Jurkat, Clone E6-1 (cell line): ENCODE data around the gene RNF217.
"Not testable (repeated sequence)": the region's sequence is repeated elsewhere in the genome, so short reads cannot be mapped to it uniquely, and the experiment has no call there.

ENCODE experiments used
- DNase-seq: peaks from one replicate; pipeline ENCODE4 v3.0.0-alpha.2; 2011; ENCODE audit warnings: low read depth, low spot score
- H3K4me3 ChIP-seq: 2 replicates; pipeline ENCODE4 v1.5.1; 2011; ENCODE audit warnings: mild to moderate bottlenecking, low read length, control low read depth, moderate library complexity

Gene RNF217

GRCh38 chr6:125041740-125042459, 79.7 kb downstream of the RNF217 start:
- H3K4me3 ChIP-seq = no peak overlapping the region
- DNase-seq = no peak

- no peak overlapping the region for H3K4me3 ChIP-seq
- no peak for DNase-seq
Observed at GRCh38 chr6:125044066-125044465, 81.8 kb downstream of the RNF217 start.

- H3K4me3 ChIP-seq = no peak overlapping the region
- no peak for DNase-seq
Observed at GRCh38 chr6:125044667-125045066, 82.4 kb downstream of the RNF217 start.

GRCh38 chr6:125046107-125046925, 84.1 kb downstream of the RNF217 start:
- no peak overlapping the region for H3K4me3 ChIP-seq
- DNase-seq = no peak

GRCh38 chr6:125048274-125048673, 86.0 kb downstream of the RNF217 start:
- DNase-seq = no peak
- H3K4me3 ChIP-seq = no peak overlapping the region

- H3K4me3 ChIP-seq = no peak overlapping the region
- DNase-seq = no peak
Observed at GRCh38 chr6:125050663-125051318, 88.6 kb downstream of the RNF217 start.

GRCh38 chr6:125053809-125054208, 91.6 kb downstream of the RNF217 start:
- H3K4me3 ChIP-seq = no peak overlapping the region
- DNase-seq = no peak

- no peak for DNase-seq
- no peak overlapping the region for H3K4me3 ChIP-seq
Observed at GRCh38 chr6:125054331-125054730, 92.1 kb downstream of the RNF217 start.

GRCh38 chr6:125057392-125058246, 95.4 kb downstream of the RNF217 start:
- no peak overlapping the region for H3K4me3 ChIP-seq
- no peak for DNase-seq

- H3K4me3 ChIP-seq = no peak overlapping the region
- DNase-seq = no peak
Observed at GRCh38 chr6:125058546-125058945, 96.3 kb downstream of the RNF217 start.

- no peak overlapping the region for H3K4me3 ChIP-seq
- DNase-seq = no peak
Observed at GRCh38 chr6:125063307-125063706, 101.1 kb downstream of the RNF217 start.

- no peak for DNase-seq
Observed at GRCh38 chr6:125066140-125066539, 103.9 kb downstream of the RNF217 start.

GRCh38 chr6:125066964-125067363, 104.7 kb downstream of the RNF217 start:
- H3K4me3 ChIP-seq = no peak overlapping the region
- DNase-seq = peak; percentile 88

More at GRCh38 chr6:125066140-125066539, 103.9 kb downstream of the RNF217 start:
- H3K4me3 ChIP-seq = no peak overlapping the region

- no peak for DNase-seq
- no peak overlapping the region for H3K4me3 ChIP-seq
Observed at GRCh38 chr6:125067552-125067951, 105.3 kb downstream of the RNF217 start.

- H3K4me3 ChIP-seq = no peak overlapping the region
- no peak for DNase-seq
Observed at GRCh38 chr6:125073071-125073470, 110.8 kb downstream of the RNF217 start.

GRCh38 chr6:125074120-125074519, 111.9 kb downstream of the RNF217 start:
- H3K4me3 ChIP-seq = no peak overlapping the region
- no peak for DNase-seq

- H3K4me3 ChIP-seq, DNase-seq: not testable (repeated sequence)
Observed at GRCh38 chr6:125075073-125075472, 112.8 kb downstream of the RNF217 start.

GRCh38 chr6:125075741-125076481, 113.7 kb downstream of the RNF217 start:
- no peak overlapping the region for H3K4me3 ChIP-seq
- DNase-seq = no peak

- no peak for DNase-seq
- no peak overlapping the region for H3K4me3 ChIP-seq
Observed at GRCh38 chr6:125076482-125076742, 114.2 kb downstream of the RNF217 start.
